Stimulated activated CD8-positive, alpha-beta memory T cell treated with anti-CD3 and anti-CD28 coated beads, Interleukin-4, amount 100 ng/mL, for 48 hours (primary cell): ENCODE measurements around the gene ZBTB37.
"Not testable (repeated sequence)": the region's sequence is repeated elsewhere in the genome, so short reads cannot be mapped to it uniquely, and the experiment has no call there.

Experiments used
- DNase-seq: peaks from one replicate; pipeline ENCODE4 v3.0.0-alpha.2; 2020

Gene ZBTB37

GRCh38 chr1:173868266-173869020 lies at the start of gene ZBTB37:
ZBTB37 (plus strand) TSS chr1:173868380; CDS start chr1:173870226, 1,846 bp downstream.
- DNase-seq, result peak; percentile 96

- DNase-seq, result no peak
Observed at GRCh38 chr1:173818459-173818858, 49.7 kb upstream of the ZBTB37 start.

GRCh38 chr1:173821680-173822079 lies 46.5 kb upstream of the ZBTB37 start:
- no peak for DNase-seq

GRCh38 chr1:173823781-173824314 lies 44.3 kb upstream of the ZBTB37 start:
- DNase-seq, result no peak

GRCh38 chr1:173824315-173825081 lies 43.7 kb upstream of the ZBTB37 start, which contains the start of the genes CENPL and DARS2:
CENPL (minus strand) TSS chr1:173824883; CDS start chr1:173811299, 13,584 bp downstream.
DARS2 (plus strand) TSS chr1:173824673; CDS start chr1:173825230, 557 bp downstream.
- peak; percentile 91 for DNase-seq

GRCh38 chr1:173827611-173828010 lies 40.6 kb upstream of the ZBTB37 start:
- no peak for DNase-seq

- DNase-seq, result no peak
Observed at GRCh38 chr1:173832748-173833147, 35.4 kb upstream of the ZBTB37 start.

- DNase-seq, result no peak
Observed at GRCh38 chr1:173852105-173852504, 16.1 kb upstream of the ZBTB37 start.

- no peak for DNase-seq
Observed at GRCh38 chr1:173853074-173853473, 15.1 kb upstream of the ZBTB37 start.

GRCh38 chr1:173856014-173856413 lies 12.2 kb upstream of the ZBTB37 start:
- DNase-seq, result no peak

- DNase-seq, result no peak
Observed at GRCh38 chr1:173856903-173857302, 11.3 kb upstream of the ZBTB37 start.

- DNase-seq, result no peak
Observed at GRCh38 chr1:173857363-173857917, 10.7 kb upstream of the ZBTB37 start.

GRCh38 chr1:173859547-173859946 lies 8.6 kb upstream of the ZBTB37 start:
- DNase-seq, result not testable (repeated sequence)

- no peak for DNase-seq
Observed at GRCh38 chr1:173860065-173860464, 8.1 kb upstream of the ZBTB37 start.

GRCh38 chr1:173861731-173862145 lies 6.4 kb upstream of the ZBTB37 start:
- peak; percentile 69 for DNase-seq

GRCh38 chr1:173862146-173862768 lies 5.9 kb upstream of the ZBTB37 start:
- DNase-seq, result peak; percentile 68

GRCh38 chr1:173862769-173863223 lies 5.4 kb upstream of the ZBTB37 start:
- peak; percentile 36 for DNase-seq

GRCh38 chr1:173863224-173864161 lies 4.7 kb upstream of the ZBTB37 start:
- no peak for DNase-seq

GRCh38 chr1:173864179-173864867 lies 3.9 kb upstream of the ZBTB37 start:
- no peak for DNase-seq

- DNase-seq, result no peak
Observed at GRCh38 chr1:173865468-173866164, 2.6 kb upstream of the ZBTB37 start.
